Trophoblast cell (in vitro differentiated cells and primary cell): ENCODE measurements around the gene OSTF1.
A peak's percentile ranks its signal among the peaks of the same experiment; 100 is the strongest.

ENCODE experiments used
- DNase-seq, 2 donors: peaks; one replicate each; pipeline ENCODE4 v3.0.0-alpha.2; 2016
- H2AFZ ChIP-seq: 2 replicates; pipeline ENCODE4 v1.6.1; 2013; ENCODE audit warnings: low read length, moderate library complexity, mild to moderate bottlenecking; ENCODE audit not compliant: insufficient read depth, poor library complexity
- H2AK5ac ChIP-seq: 2 replicates; pipeline ENCODE4 v1.6.1; 2013; ENCODE audit warnings: mild to moderate bottlenecking, low read length
- H2BK120ac ChIP-seq: 2 replicates; pipeline ENCODE4 v1.6.1; 2013; ENCODE audit warnings: low read length, mild to moderate bottlenecking, moderate library complexity; ENCODE audit not compliant: insufficient read depth, poor library complexity
- H2BK12ac ChIP-seq: 2 replicates; pipeline ENCODE4 v1.6.1; 2013; ENCODE audit warnings: mild to moderate bottlenecking, low read length, moderate library complexity
- H2BK5ac ChIP-seq: 2 replicates; pipeline ENCODE4 v1.6.1; 2013; ENCODE audit warnings: low read length, low read depth, moderate library complexity, mild to moderate bottlenecking; ENCODE audit not compliant: poor library complexity
- H3K14ac ChIP-seq: 2 replicates; pipeline ENCODE4 v1.6.1; 2013; ENCODE audit warnings: mild to moderate bottlenecking, low read length
- H3K18ac ChIP-seq: 2 replicates; pipeline ENCODE4 v1.6.1; 2013; ENCODE audit warnings: mild to moderate bottlenecking, low read length
- H3K23ac ChIP-seq: 2 replicates; pipeline ENCODE4 v1.6.1; 2013; ENCODE audit warnings: low read length
- H3K27ac ChIP-seq: 2 replicates; pipeline ENCODE4 v1.5.1; 2013; ENCODE audit warnings: low read depth, mild to moderate bottlenecking, inconsistent platforms, low read length, moderate library complexity
- H3K27me3 ChIP-seq: 2 replicates; pipeline ENCODE4 v1.6.1; 2013; ENCODE audit warnings: inconsistent platforms, mild to moderate bottlenecking, low read length, moderate library complexity; ENCODE audit not compliant: insufficient read depth
- H3K36me3 ChIP-seq, 2 experiments: 1 replicate in 1 of 2; 2 replicates in 1 of 2; pipeline ENCODE4 v1.6.1; 2013; ENCODE audit warnings: low read length in 2 of 2, mild to moderate bottlenecking in 2 of 2, moderate library complexity in 1 of 2; ENCODE audit not compliant: insufficient read depth in 2 of 2, control insufficient read depth in 1 of 2
- H3K4ac ChIP-seq: 2 replicates; pipeline ENCODE4 v1.6.1; 2013; ENCODE audit warnings: low read depth, mild to moderate bottlenecking, low read length, moderate library complexity
- H3K4me1 ChIP-seq, 2 experiments: 1 replicate in 1 of 2; 2 replicates in 1 of 2; pipeline ENCODE4 v1.6.1; 2013; ENCODE audit warnings: low read length in 2 of 2, mild to moderate bottlenecking in 2 of 2, moderate library complexity in 1 of 2; ENCODE audit not compliant: insufficient read depth in 2 of 2, control insufficient read depth in 1 of 2
- H3K4me2 ChIP-seq: 2 replicates; pipeline ENCODE4 v1.6.1; 2013; ENCODE audit warnings: inconsistent platforms, mild to moderate bottlenecking, low read length, moderate library complexity
- H3K4me3 ChIP-seq: 2 replicates; pipeline ENCODE4 v1.5.1; 2013; ENCODE audit warnings: mild to moderate bottlenecking, low read depth, low read length, inconsistent platforms
- H3K79me1 ChIP-seq: one replicate; pipeline ENCODE4 v1.6.1; 2013; ENCODE audit warnings: low read length
- H3K79me2 ChIP-seq: 2 replicates; pipeline ENCODE4 v1.6.1; 2013; ENCODE audit warnings: low read length, mild to moderate bottlenecking; ENCODE audit not compliant: control insufficient read depth, insufficient read depth, poor library complexity
- H3K9ac ChIP-seq: 2 replicates; pipeline ENCODE4 v1.6.1; 2013; ENCODE audit warnings: mild to moderate bottlenecking, low read length
- H3K9me3 ChIP-seq: 2 replicates; pipeline ENCODE4 v1.6.1; 2013; ENCODE audit warnings: low read depth, mild to moderate bottlenecking, control low read depth, inconsistent platforms, low read length; ENCODE audit not compliant: insufficient read depth
- H4K12ac ChIP-seq: 2 replicates; pipeline ENCODE4 v1.6.1; 2013; ENCODE audit warnings: low read depth, mild to moderate bottlenecking, low read length, moderate library complexity
- H4K8ac ChIP-seq: 2 replicates; pipeline ENCODE4 v1.6.1; 2013; ENCODE audit warnings: low read depth, mild to moderate bottlenecking, low read length, moderate library complexity
- H4K91ac ChIP-seq: one replicate; pipeline ENCODE4 v1.6.1; 2013; ENCODE audit warnings: low read depth, mild to moderate bottlenecking, low read length, moderate library complexity
- WGBS: extraction: QIAGEN DNeasy Blood & Tissue Kit; methylation state at CpG from one replicate; pipeline ENCODE4 v1.1.7; 2013; ENCODE audit warnings: missing lambda C conversion rate; ENCODE audit not compliant: insufficient read length, insufficient coverage; ENCODE audit errors: extremely low coverage; 5-methylcytosine and 5-hydroxymethylcytosine counted together

OSTF1 gene

GRCh38 chr9:75089373-75089766 lies 1.1 kb downstream of the OSTF1 start:
- H2BK120ac ChIP-seq: no peak overlapping the region
- H2BK12ac ChIP-seq: no peak overlapping the region
- H2BK5ac ChIP-seq: no peak overlapping the region
- no peak overlapping the region for H4K91ac ChIP-seq
- H3K4me3 ChIP-seq: peak overlapping the region; percentile 82
- no peak overlapping the region for H3K14ac ChIP-seq
- H3K9me3 ChIP-seq: no peaks in the 10 kb centered on the region
- no peaks in the 10 kb centered on the region for H3K27me3 ChIP-seq
- no peak overlapping the region for H2AFZ ChIP-seq
- peak overlapping the region; percentile 43 for H3K27ac ChIP-seq
- H3K4me1 ChIP-seq: peaks cover 6 to 13% of the 10 kb centered on the region in 2 experiments
- H3K4me2 ChIP-seq: peak overlapping the region; percentile 64
- H2AK5ac ChIP-seq: no peak overlapping the region
- H3K79me1 ChIP-seq: peaks cover 17% of the 10 kb centered on the region
- H3K4ac ChIP-seq: peak overlapping the region; percentile 52
- DNase-seq: no peak
- no peak overlapping the region for H4K12ac ChIP-seq
- H3K36me3 ChIP-seq: no peaks in the 10 kb centered on the region
- H4K8ac ChIP-seq: peak overlapping the region; percentile 51
- H3K79me2 ChIP-seq: peaks cover 14% of the 10 kb centered on the region
- no peak overlapping the region for H3K18ac ChIP-seq
- no peak overlapping the region for H3K9ac ChIP-seq
- no CpG with 5 or more reads among the region's 11 CpGs for WGBS
- H3K23ac ChIP-seq: no peak overlapping the region

GRCh38 chr9:75090579-75090978 lies 2.3 kb downstream of the OSTF1 start:
- Histone ChIP-seq H4K12ac (no peak overlapping the region), H2AK5ac (no peak overlapping the region), H2AFZ (no peak overlapping the region), H3K4me2 (no peak overlapping the region), H3K27ac (no peak overlapping the region), H3K14ac (no peak overlapping the region), H2BK12ac (no peak overlapping the region), H3K36me3 (no peaks in the 10 kb centered on the region), H4K8ac (no peak overlapping the region), H2BK120ac (no peak overlapping the region), H3K79me2 (peaks cover 16% of the 10 kb centered on the region), H3K27me3 (no peaks in the 10 kb centered on the region), H3K9ac (no peak overlapping the region), H3K4me3 (no peak overlapping the region), H3K18ac (no peak overlapping the region), H3K79me1 (peaks cover 20% of the 10 kb centered on the region), H3K23ac (no peak overlapping the region), H3K4me1 (peaks cover 9 to 18% of the 10 kb centered on the region in 2 experiments), H3K4ac (no peak overlapping the region), H2BK5ac (no peak overlapping the region), H3K9me3 (no peaks in the 10 kb centered on the region), H4K91ac (no peak overlapping the region)
- WGBS: no CpG with 5 or more reads among the region's 4 CpGs
- DNase-seq: no peak

DNA sequence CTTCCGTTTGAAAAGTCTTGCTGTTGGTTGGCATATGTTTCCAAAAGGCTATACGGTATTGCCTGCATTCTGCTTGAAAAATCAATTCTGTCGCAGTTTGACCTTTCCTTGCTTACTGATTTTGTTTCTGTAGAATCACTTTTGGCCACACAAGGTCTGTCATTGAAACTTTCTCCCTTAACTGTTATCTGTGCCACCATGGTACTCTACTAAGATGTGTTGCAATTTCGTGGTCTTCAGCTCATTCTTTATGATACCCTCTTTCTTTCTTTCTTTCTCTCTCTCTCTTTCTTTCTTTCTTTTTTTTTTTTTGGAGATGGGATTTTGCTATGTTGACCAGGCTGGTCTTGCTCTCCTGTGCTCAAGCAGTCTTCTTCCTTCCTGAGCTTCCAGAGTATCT lies 4.5 kb downstream of the OSTF1 start:
- Histone ChIP-seq H3K14ac (no peak overlapping the region), H2BK5ac (no peak overlapping the region), H4K91ac (no peak overlapping the region), H3K27me3 (no peaks in the 10 kb centered on the region), H3K9ac (no peak overlapping the region), H2AFZ (no peak overlapping the region), H3K36me3 (no peaks in the 10 kb centered on the region), H3K4me3 (no peak overlapping the region), H4K8ac (no peak overlapping the region), H3K27ac (no peak overlapping the region), H3K79me1 (peaks cover 12% of the 10 kb centered on the region), H3K4ac (peak overlapping the region; percentile 9), H3K18ac (no peak overlapping the region), H3K4me1 (peaks cover 7 to 21% of the 10 kb centered on the region in 2 experiments), H2BK12ac (no peak overlapping the region), H2AK5ac (no peak overlapping the region), H3K79me2 (peaks cover 13% of the 10 kb centered on the region), H3K23ac (no peak overlapping the region), H2BK120ac (no peak overlapping the region), H3K9me3 (no peaks in the 10 kb centered on the region), H4K12ac (no peak overlapping the region), H3K4me2 (no peak overlapping the region)
- no peak for DNase-seq
- no CpG with 5 or more reads among the region's 4 CpGs for WGBS

GRCh38 chr9:75096796-75097195 lies 8.5 kb downstream of the OSTF1 start:
- Histone ChIP-seq H3K27me3 (no peaks in the 10 kb centered on the region), H2AK5ac (no peak overlapping the region), H2AFZ (no peak overlapping the region), H3K14ac (no peak overlapping the region), H2BK120ac (no peak overlapping the region), H2BK5ac (no peak overlapping the region), H3K9ac (no peak overlapping the region), H4K91ac (no peak overlapping the region), H4K8ac (no peak overlapping the region), H3K79me2 (peaks cover 2% of the 10 kb centered on the region), H2BK12ac (no peak overlapping the region), H3K36me3 (no peaks in the 10 kb centered on the region), H3K18ac (no peak overlapping the region), H3K79me1 (peaks cover 5% of the 10 kb centered on the region), H3K4me1 (peaks cover 12 to 23% of the 10 kb centered on the region in 2 experiments), H3K4ac (no peak overlapping the region), H3K23ac (no peak overlapping the region), H3K9me3 (no peaks in the 10 kb centered on the region), H3K4me3 (no peak overlapping the region), H3K4me2 (no peak overlapping the region), H4K12ac (no peak overlapping the region), H3K27ac (no peak overlapping the region)
- DNase-seq: peak in 1 of 2 donors; percentile 73
- no CpG with 5 or more reads among the region's 4 CpGs for WGBS
